Suprapubic skin (tissue), 3 donors: Measurements from ENCODE around the gene DAP.

Source experiments
- CTCF ChIP-seq, 2 donors: fragments of 200-600 bp in 1 of 2; fragments of 450-650 bp in 1 of 2; sonication (generic) in 1 of 2; IDR thresholded peaks; one replicate each; pipeline ENCODE4 v1.5.1; 2016 to 2019; ENCODE audit warnings: antibody characterized with exemption in 2 of 2, mild to moderate bottlenecking in 1 of 2, moderate library complexity in 1 of 2
- EP300 ChIP-seq: sonication (generic); formaldehyde crosslinking; IDR thresholded peaks from one replicate; pipeline ENCODE4 v1.6.1; 2017; ENCODE audit warnings: antibody characterized with exemption
- POLR2A ChIP-seq, 2 donors: fragments of 450-650 bp; IDR thresholded peaks; one replicate each; pipeline ENCODE4 v1.6.1; 2017; ENCODE audit warnings: antibody characterized with exemption in 2 of 2, mild to moderate bottlenecking in 2 of 2, moderate library complexity in 2 of 2

GRCh38 chr5:10672146-10673016, 88.7 kb downstream of the DAP start:
- TF ChIP-seq EP300 (no peak), POLR2A (IDR thresholded peaks at IDR 0.05) (no peak), CTCF (IDR thresholded peaks at IDR 0.05) (no peak)
